Activated effector memory CD4-positive, alpha-beta T cell treated with anti-CD3 and anti-CD28 coated beads, Interleukin-2, amount 50 U/mL, for 16 hours (primary cell): ENCODE measurements around the gene CLDN9.
A peak's percentile ranks its signal among the peaks of the same experiment; 100 is the strongest.

Source experiments
- DNase-seq: peaks from one replicate; pipeline ENCODE4 v3.0.0-alpha.2; 2020

CLDN9 gene

DNA sequence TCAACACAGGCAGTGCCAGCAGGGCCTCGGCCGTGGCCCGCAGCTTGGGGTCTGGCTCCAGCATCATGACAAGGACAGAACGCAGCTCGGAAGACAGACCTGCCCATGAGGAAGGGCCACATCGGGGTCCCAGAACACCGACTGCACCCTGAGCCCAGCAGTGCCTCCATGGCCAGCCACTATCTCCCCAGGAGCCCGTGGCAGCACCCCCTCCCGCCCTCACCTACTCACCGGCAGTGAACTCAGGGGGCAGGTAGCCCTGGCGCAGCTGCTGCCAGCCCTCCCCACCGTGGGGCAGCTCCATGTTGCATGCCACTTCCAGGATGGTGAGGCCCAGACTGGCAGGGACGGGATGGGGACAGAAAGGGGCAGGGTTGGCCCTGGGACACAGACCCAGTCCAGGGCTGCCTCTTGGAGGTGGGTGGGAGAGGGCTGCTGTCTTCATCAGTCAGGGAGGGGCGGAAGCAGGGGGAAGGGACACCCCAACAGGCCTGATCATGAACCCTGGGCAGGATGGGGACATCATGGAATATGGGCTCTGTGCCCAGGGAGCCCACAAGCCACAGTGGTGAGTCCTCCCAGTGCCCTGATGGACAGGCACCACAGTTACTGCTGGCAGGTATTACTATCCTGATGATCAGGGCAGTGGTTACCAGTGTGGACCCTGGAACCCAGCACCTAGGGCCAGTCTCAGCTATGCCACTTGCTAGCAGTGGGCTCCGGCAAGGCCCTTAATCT is 38.2 kb upstream of the CLDN9 start:
- no peak for DNase-seq

DNA sequence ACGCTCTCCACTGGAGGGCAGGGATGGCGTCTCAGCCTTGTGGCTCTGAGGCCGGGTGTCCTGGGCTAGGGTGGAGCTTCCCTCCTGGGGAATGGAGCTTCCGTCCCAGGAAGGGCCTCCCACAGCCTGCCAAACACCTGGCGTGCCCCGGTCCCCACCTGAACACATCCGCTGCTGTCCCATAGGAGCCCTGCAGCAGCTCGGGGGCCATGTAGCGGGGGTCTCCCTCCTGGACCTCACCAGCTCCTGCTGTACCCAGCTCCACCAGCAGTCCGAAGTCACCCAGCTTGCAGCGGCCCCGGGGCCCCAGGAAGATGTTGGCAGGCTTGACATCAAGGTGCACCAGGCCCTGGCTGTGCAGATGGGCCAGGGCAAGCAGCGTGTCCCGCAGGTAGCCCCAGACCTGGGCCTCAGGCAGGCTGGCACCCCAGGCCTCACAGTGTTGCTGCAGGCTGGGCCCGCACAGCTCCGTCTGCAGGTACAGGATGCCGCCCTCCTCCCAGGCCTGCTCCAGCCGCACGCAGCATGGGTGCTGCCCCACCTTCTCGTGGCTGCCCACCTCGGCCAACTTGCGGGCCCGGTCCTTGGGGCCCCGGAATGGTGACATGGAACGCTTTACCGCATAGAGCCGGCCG is 37.4 kb upstream of the CLDN9 start:
- no peak for DNase-seq

DNA sequence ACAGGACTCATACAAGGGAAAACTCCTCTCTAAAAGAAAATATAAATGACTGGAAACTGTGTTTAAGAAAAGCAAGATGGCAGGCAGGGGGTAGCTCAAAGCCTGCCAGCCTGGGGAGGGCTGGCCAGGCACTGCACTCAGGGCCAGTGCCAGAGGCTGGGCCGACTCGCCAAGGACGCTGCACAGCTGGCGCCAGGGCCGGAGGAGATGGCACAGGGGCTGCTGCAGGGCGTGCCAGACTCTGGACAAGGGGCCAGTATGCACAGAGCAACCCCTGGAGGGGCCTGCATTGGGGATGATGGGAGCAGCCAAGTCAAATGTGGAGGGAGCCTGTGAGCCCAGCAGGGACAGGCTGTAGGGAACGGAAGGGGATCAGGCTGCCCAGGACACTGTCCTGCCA is 36.5 kb upstream of the CLDN9 start:
- DNase-seq: no peak

DNA sequence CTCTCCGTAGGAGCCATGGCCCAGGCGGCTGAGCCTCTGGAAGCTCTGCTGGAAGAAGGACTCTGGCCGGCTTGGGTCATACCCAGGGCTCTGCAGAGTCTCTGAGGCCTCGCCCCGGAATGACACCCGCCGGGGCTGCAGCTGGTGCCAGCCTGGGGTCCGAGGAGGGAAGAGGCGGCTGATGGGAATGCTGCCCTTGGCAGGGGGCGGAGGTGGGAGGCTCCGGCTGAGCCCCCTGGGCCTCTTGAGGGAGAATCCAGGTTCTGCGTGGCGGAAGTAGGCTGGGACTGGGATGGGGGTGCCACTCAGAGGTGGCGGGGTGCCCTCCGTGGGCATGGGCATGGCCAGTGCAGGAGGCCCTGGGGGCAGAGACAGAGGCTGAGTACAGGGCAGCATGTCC is 36.0 kb upstream of the CLDN9 start:
- no peak for DNase-seq

DNA sequence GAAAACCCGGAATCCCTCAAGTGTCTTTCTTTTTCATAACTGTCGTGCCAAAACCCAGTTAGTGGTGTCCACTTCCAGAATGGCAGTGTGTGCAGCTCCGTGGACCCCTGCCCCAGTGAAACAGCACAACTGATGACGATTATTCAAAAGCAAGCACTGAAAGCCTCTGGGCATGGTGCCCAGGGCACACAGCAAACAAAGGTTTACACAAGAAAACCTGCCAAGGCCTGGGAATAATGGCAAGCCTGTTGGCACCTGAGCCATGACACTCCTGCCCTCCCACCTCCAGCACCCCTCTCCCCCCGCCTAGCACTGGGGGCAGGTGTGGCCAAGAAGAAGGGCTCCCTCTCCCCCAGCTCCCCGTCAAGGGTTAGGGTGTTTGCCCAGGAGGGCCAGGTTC is 35.3 kb upstream of the CLDN9 start:
- DNase-seq: no peak

DNA sequence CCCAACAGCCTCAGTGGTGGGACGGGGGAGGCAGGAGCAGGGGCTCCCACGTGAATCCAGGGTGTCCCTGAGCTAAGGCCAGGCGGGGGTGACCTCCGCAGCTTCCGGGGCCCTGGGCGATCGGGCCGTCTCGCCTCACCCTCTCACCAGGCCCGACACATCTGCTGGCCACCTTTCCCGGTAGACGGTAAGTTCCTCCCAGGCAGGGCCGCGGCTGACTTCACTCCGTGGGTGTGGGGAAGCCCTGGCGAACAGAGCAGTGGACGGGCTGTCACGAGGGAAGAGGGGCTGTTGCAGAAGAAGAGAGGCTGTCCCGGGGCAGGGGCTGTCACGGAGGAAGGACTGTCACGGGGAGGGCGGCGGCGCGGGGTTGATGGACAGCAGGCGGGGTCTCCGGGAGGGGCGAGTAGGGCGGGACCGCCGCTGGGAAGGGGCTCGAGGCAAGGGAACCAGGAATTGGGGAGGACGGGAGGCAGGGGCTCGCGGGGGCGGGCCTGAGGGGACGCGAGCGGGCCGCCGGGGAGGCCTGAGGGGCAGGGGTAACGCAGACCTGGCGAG is 33.0 kb upstream of the CLDN9 start:
- DNase-seq: no peak

DNA sequence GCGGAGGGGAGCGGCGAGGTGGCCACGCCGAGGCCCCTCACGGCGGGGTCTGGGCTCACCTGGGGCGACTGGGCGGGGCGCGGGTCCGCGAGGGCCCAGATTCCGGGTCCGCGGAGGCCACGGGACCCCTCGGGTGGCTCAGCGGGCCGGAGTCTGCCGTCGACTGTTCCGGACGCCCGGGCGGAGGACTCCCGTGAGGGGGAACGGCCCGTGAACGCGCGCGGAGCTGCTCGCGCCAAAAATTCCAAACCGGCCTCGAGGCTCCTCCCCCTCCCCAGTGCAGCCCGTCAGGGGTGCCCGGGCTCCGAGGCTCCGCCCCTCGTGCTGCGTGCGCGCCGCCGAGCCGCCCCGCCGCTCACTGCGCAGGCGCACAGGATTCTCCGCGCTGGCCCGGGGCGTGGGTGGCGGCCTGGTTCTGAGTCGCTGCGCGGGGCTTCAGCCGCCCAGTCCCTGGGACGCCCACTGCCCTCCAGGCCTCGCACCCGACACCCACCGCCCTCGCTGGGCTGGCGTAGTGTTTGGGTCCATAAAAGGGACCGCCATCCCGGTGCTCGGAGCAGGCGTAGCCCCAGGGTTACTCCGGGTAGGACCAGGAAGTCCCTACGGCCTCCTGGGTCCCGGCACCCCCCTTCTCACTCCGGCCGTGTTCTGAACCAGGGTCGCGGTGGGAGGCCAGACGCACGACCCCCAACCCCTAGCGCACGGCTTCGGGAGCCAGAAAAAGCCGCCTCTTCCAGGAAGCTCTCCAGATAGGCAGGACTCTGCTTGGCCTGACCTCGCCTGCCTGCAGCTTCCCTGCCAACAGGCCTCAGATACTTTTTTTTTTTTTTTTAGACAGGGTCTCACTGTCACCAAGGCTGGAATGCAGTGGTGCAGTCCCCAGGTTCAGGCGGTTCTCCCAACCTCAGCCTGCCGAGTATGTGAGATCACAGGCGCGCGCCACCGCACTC is 32.2 kb upstream of the CLDN9 start, which contains the start of gene PKMYT1:
TSS of gene PKMYT1 (minus strand) at position 220 of the 950 bp plus-strand sequence. CDS start 789 bp downstream, outside the sequence.
- DNase-seq: peak; percentile 98

DNA sequence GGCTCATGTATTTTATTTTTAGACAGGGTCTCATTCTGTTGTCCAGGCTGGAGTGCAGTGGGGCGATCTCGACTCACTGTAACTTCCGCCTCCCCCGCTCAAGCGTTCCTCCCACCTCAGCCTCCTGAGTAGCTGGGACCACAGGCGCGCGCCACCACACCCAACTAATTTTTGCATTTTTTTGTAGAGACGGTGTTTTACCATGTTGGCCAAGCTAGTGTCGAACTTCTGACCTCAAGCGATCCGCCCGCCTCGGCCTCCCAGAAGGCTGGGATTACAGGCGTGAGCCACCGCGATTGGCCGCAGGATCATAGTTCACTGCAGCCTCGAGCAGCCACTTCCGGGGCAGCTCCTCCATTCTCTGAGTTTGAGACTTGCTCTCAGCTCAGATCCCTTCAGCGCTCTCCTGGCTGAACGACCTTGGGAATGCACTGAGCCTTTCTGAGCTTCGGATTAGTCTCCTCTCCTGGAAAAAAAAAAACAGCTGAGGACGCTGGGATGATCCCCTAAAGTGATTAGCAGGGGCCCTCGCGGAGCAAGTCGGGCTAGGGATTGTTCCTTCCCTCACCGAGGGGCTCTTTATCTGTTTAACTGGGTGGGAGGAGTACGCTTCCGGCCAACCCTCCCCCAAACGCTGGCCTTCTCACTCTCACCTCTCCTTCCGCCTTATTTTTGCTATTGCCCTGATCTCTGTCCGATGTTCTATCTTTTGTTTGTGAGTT is 31.4 kb upstream of the CLDN9 start:
- DNase-seq: no peak

DNA sequence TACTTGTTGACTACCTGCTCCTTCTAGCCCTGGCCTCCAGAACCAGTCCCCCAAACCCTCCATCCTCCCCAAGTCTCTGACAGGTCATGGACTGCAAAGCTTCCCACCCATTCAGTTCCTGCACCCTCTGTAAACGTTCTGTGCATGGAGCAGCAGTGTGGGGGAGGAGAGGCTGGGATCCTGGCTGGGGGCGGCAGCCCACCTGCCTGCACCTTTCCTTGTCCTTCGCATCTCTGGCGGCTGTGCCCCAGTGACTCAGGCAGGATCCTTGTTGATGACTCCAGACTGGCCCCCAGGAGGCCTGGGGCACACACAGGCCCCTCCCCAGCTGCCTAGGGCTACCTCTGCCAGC is 30.8 kb upstream of the CLDN9 start:
- no peak for DNase-seq

DNA sequence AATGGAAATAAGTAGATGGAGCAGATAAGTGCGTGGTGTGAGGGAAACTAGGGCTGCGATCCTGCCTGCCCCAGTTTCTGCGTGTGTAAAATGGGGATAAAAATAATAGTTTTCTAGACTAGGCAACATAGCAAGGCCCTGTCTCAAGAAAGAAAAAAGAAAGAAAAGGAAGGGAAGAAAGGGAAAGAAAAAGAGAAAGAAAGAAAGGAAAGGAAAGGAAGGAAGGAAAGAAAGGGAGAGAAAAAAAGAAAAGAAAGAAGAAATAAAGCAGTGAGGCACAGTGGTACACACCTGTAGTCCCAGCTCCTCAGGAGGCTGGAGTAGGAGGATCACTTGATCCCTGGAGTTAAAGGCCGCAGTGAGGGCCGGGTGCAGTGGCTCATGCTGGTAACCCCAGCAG is 30.3 kb upstream of the CLDN9 start:
- DNase-seq: no peak

DNA sequence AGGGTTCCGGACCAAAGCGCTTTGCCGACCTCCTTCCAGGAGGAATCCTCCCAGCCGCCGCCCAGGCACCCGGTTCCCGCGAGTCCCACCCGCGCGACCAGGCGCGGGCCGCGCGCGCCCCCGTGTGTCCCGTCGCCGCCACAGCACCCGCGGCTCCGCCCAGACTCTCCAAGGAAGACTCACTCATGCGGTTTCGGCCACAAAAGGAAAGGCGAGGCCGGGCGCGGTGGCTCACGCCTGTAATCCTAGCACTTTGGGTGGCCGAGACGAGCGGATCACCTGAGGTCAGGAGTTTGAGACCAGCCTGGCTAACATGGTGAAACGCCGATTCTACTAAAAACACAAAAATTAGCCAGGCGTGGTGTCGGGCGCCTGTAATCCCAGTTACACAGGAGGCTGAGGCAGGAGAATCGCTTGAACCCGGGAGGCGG is 29.0 kb upstream of the CLDN9 start:
- DNase-seq: peak; percentile 90

DNA sequence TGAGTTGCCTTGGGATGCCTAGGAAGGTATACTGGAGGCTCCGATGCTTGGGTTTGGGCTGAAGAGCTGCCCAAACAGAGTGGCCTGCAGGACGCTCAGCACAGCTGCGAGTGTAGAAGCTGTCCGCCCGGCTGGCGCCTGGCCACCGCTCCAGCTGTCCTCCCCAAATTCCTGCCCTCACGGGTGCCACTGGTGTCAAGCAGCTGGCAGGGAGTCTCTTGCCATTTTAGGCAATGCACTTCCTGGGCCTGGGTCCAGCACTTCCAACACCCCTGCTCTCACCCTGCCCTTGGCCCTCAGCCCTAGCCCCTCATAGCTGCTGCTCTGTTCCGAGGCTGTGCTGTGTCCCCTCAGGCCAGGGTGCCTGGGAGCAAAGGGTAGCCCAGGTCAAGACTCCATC is 27.3 kb upstream of the CLDN9 start:
- DNase-seq: no peak

DNA sequence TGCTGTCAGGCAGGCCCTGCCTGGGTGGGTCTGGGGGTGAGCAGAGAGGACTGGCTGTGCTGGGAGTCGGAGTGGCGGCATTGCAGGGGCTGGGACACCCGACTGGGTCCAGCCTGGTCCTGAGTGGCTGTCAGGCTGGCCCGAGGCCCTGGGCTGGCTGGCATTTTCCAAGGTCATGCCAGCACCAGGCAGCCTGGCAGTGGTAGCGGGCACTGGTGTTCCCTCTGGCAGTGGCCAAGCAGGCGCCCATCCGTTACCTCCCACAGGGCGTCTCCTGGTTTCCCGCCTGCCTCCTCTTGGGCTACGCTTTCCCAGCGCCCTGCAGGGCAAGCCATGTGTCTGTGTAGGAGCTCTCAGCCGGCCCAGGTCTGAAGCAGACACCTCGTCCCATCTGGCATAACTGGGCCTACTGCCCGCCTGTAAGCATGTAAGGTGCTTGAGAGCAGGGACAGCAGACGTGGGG is 26.8 kb upstream of the CLDN9 start:
- DNase-seq: no peak

DNA sequence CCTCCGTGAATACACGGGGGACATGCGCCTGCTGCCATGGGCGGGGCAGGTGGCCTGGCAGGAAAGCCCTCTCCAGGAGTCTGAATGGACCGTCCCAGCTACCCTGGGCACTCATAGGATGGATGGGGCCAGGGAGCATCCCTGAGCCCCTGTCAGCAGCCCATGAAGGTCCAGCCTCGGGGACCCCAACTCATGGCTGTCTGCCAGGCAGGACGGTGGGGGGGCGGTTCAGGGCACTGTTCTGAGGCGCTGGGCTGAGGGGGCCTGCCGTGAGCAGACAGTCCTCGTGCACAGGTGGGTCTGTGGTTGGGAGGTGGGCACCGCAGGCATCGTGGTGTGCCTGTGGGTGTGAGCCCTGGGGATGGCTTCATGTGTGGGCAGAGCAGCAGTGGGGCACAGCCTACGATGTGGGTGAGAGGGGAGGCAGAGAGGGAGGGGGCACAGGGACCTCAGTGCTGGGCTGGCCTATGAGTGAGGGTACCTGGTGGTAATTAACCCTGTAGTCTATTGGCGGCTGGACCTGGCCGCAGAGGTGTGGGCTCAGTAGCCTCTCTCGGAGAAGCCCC is 26.0 kb upstream of the CLDN9 start:
- no peak for DNase-seq

DNA sequence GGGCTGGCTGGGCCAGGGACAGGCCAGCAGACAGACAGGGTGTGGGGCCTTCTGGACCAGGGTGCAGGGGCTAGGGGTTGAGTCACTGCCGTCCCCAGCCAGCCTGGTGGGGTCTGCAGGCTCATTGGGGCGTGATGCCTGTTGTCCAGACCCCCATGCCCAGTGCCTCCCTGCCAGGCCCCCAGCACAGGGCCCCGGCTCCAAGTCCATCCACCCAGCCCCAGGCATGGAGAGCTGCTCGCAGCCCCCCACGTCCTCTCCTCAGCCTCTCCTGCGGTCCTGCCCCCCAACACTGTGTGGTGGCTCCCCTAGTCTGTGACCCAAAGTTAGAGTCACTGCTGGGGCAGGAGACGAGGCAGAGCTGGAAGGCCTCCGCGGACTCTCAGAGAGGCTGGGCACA is 25.4 kb upstream of the CLDN9 start:
- DNase-seq: no peak

DNA sequence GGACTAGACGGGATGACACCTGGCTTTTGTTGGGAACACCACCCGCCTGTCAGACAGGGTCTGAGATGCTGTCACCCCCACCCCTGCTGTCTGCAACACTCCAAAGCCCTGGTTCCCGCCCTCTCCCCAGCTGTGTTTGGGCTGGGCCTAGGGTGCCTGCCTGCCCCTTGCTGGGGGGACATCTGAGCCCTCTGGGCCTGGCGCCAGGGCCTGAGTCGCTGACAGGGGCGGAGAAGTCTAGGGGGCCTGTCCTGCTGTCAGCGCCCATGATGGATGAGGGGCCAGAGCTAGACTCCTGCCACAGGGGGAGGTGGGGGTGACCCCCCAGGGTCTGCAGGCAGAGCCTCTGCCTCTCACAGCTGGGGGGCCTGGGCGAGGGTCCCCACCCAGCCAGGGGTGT is 24.9 kb upstream of the CLDN9 start:
- DNase-seq: no peak

DNA sequence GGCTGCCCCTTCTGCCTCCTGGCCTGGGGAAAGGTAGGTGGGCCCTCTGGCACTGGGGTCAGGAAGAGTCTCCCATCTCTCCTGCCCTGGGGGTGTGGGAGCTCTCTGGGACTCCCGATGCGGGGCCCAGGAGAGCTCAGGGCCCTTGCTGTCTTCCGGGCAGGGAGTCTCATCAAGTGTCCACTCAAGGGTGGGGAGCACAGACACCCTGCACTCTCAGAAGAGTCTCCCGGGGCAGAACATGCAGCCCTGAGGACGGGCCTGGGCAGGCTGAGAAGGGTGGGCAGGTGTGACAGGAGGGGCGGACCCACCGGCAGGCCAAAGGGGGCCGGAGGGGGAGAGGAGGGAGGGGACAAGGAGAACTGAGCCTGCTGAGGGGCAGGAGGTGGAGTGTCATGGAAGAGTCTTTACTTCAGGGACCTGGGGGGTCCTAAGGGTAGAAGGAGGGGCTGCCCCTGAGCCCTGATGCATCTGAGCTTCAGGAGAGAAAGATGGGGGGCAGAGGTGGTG is 24.1 kb upstream of the CLDN9 start:
- DNase-seq: no peak

DNA sequence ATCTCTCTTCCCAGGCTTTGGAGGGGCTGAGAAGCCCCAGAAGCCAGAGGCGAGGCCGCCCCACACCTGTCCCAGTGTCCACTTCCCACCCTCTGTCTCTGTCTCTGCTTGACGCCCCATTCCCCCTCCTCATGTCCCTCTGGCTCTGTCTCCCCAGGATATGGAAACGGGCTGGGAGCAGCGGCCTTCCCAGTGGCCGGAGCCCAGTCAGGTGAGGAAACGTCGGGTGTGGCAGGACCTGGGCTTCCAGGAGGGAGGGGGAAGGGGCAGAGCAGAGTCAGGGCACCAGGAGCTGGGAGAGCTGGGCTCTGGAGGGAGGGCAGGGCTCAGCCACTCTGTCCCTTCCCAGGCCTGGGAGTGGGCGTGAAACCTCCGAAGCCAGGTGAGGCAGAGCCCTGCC is 21.8 kb upstream of the CLDN9 start:
- no peak for DNase-seq

DNA sequence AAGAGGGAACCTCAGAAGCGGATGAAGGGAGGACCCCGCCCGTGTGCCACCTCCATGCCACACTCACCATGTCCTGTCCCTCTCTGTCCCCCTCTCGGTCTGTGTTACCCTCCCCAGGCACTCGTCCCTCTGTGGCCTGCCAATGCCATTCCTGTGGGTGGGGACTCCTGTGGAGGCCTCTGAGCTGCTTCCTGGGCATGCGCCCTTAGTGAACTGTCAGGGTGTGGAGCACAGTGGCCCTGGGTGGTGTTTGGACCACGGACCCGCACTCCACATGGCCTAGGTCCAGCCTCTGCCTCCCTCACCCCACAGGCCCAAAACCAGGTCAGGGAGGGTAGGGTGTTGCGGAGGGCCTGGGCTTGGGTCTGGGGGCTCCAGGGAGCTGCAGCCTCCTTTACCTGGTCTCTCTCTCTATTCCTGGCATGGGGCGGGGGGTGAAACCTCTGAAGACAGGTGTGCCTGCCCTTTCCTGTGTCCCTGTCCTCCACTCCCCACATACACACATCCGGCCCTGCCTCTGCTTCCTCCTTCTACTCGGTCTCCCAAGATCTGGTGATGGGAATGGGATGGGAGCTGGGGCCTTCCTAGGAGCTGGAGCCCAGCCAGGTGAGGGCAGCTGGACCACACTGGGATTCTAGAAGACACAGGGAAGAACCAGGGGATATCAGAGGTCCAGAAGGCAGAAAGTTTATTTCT is 21.0 kb upstream of the CLDN9 start:
- no peak for DNase-seq

DNA sequence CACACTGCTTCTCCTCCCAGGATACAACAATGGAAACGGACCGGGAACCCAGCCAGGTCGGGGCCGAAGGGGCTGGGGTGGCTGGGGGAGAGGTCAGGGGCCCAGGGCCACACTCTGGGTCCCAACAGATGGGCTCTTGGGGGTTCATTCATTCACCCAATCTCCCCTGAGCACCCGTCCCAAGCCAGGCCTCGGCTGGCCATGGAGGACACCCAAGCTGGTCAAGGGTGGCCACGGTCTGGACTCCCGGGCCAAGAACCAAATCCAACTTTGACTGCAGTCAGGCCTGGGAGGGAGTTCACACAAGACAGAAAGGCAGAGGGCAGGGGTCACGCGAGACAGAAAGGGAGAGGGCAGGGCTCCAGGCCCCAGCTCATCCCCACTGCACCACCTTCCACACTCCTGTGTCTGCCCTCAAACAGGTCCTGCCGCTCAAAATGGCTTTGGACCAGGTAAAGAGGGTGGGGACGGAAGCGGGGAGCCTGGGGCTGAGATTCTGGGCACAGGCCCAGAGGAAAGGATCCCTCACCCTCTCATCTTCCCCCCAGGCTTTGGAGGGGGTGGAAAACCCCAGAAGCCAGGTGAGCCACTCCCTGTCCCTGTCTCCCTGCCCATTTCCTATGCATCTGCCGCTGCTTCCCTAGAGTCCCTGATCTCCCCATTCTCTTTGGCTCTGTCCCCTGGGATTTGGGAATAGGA is 20.2 kb upstream of the CLDN9 start:
- DNase-seq: no peak

DNA sequence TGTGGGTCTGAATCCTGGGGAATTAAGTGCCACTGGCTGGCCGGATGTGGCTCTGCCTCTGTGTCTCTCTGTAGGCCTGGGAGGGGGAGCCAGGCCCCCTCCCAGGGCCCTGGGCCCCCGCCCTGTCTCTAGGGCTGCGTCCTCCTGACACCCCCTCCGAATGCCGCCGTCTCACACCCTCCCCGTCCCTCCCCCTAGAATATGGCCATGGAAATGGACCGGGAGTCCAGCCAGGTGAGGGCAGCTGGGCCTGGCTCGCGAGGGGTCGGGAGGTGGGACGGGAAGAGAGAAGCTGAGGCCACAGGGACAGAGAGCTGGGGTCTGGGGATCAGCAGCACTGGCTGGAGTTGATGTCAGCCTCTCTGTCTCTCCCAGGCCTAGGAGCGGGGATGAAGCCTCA is 16.4 kb upstream of the CLDN9 start:
- DNase-seq: no peak
